GM15510 (cell line): ENCODE data around the gene KIFC3.

ENCODE experiments used
- POLR2A ChIP-seq: IDR thresholded peaks from 3 replicates; pipeline ENCODE4 v1.6.1; 2011; ENCODE audit warnings: borderline replicate concordance; ENCODE audit not compliant: insufficient read length; ENCODE audit errors: extremely low read depth

Gene KIFC3

GRCh38 chr16:57786632-57787518 is 15.4 kb downstream of the KIFC3 start:
- TF ChIP-seq POLR2A = no peak

DNA sequence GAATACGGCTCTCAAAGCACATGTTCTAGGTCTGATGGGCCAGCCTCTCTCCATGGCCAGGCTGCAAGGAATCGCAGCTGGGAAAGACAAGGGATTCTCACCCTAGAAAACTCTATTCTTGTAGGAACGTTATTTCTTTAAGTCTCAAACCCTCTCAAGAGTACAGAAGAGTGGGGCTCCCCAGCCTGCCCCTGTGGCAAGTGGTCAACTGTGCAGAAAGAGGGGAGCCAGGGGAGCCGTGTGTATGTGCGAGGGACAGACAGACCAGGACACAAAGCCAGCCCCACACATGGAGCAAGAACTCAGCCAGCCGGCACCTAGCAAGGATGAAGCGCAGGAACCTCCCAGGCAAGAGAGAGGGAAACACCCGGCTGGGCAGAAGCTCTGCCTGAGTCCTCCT is 16.4 kb downstream of the KIFC3 start:
- no peak for TF ChIP-seq POLR2A

GRCh38 chr16:57785385-57785784 is 16.9 kb downstream of the KIFC3 start:
- no peak for TF ChIP-seq POLR2A

- no peak for TF ChIP-seq POLR2A
Measured at GRCh38 chr16:57784334-57784733, 18.0 kb downstream of the KIFC3 start.

- no peak for TF ChIP-seq POLR2A
Measured at GRCh38 chr16:57783883-57784282, 18.4 kb downstream of the KIFC3 start.

GRCh38 chr16:57783116-57783515 is 19.2 kb downstream of the KIFC3 start:
- TF ChIP-seq POLR2A = no peak

DNA sequence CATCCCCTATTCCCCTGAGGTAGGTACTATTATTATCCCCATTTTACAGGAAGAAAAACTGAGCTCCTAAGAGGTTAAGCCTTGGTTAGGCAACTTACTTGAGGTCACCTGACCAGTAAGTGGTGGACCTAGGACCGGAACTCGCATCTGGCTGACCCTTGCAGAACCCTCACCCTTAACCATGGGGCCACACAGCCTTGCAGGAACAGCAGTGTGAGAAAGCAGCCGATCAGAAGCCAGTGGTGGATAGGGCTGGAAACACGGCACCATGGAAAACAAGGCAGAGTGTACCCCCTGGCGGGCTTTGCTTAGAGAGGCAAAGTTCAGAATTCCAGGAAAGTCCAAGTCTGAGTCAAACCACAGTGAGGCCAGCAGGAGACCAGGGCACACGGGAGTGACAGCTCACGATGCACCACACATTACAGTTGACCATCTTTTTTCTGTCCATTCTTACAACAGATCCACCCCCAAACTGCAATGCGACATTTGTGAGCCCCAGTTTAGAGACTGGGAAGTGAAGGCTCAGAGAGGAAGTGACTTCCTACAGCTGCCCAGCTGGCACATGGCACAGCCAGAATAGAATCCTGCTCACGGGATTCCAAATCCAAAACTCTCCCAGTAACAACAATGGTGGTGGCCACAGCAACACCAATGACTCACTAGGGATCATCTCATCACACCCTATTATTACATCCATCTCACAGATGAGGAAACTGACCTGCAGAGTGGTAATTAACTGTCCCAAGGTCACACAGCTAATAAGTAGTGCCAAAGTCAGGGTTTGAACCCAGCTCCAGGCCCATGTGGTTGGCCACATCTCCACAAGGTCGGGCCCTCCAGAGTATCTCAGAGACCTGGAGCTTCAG is 20.3 kb downstream of the KIFC3 start:
- no peak for TF ChIP-seq POLR2A

DNA sequence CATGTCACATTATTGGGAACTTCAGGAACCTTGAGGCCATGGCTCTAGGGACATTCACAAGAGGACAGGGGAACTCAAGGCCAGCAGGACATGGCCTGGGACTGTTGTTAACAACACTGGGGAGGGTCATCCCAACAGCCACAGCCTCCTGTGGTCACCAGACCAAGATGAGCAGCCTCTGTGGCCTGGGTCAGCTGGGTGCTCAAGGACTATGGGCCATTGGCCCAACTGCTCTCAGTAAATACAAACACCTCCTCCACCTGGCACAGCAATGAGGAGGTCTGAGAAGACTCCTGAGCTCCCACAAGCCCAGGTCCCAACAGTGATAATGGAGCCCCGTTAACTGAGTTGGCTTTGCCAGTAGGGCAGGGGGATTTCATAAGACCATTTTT is 20.9 kb downstream of the KIFC3 start:
- TF ChIP-seq POLR2A = no peak

DNA sequence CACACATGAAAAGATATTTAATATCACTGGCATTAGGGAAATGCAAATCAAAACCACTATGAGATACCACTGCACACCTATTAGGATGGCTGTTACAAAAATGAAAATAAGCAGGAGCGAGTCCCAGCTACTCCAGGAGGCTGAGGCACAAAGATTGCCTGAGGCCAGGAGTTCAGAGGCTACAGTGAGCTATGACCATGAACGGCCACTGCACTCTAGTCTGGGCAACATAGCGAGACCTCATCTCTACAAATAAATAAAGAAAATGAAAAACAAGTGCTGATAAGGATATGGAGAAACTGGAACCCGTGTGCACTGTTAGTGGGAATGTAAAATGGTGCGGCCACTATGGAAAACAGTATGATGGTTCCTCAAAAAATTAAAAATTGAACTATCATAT is 23.6 kb downstream of the KIFC3 start:
- TF ChIP-seq POLR2A = no peak

DNA sequence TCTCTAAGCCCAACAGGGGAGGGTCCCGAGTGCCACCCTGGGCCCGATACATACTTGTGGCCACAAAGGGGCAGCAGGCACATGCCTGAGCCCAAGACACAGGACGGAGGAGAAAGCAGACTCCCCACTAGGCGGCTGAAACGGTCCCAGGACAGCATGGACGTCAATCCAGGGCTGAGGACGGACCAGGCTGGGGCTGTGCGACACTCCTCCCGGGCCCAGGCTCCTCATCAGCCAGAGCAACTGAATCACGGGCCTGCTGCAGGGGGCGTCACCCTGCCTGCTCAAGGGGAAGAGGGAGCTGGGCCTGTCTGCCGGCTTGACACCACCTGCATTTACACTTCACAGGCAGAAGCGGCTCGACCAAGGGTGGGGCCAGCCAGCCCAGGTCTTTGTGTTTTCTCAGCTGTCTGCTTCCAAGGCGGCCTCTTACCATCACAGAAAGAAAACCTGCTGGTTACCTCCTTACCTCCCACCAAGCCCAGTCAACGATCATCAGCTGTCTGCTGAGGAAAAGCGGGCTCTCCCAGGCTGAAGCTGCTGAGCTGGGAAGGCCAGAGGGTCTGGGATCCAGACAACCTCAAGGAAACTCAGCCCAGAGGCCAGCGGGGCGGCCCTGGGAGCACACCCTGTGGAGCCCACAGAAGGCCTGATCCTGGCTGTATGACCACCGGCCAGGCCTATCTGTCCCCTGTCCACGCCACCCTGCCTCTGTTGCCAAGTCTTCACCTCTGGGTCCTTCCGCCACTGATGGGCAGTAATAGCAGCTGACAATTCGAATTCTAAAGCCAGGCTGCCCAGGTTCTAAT is 26.4 kb downstream of the KIFC3 start:
- TF ChIP-seq POLR2A = no peak

DNA sequence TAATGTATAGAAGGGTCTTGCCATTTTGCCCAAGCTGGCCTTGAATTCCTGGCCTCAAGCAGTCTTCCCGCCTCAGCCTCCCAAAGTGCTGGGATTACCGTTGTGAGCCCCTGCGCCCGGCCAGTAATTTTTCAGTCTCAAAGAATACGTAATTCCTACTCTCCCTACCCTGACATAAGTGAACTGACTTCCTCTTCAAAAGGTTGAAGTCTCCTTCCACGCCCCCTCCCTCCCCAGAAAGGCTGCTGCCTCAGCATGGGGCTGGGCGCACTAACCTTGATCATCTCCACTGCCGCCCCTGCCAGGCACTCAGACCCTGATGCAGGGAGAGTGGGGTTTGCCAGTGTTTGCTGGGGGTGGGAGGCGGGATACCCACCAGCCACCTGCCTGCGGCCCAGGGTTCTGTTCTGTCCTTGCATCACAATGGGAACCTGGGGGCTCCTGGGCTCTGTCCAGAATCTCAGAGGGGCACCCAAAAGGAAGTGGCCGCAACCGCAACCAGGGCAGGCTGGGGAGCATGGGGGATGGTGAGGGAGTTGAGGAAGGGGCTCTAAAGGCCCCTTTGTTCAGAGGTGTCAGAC is 27.5 kb downstream of the KIFC3 start:
- TF ChIP-seq POLR2A = no peak

DNA sequence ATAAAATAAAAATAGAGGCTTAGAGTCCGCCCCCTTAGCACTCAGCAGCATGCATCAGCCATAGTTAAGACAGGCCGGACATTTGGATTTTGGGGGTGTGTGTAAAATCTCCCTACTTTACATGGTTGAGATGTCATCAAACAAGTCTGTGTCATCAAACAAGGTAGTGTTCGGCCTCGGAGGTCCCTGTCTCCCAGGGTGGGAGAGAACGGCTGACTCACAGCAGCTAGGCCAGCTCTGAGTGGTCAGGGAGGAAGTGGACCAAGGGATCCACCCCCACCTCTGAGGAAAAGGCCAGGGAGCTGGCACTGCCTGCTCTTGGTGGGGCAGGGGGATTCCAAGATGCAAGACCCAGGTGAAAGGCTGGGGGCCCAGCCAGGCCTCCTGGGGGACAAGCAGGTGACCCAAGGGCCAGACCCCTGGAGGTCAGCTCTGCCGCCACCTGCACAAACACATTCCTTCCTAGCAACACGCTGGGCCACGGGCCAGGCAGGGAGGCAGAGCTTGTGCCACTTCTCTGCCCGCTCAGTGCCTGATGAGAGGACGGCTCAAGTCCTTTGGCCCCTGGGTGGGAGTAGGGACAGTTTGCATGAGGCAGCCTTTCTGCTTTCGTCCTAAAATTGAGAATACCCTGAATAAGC is 28.5 kb downstream of the KIFC3 start:
- no peak for TF ChIP-seq POLR2A

GRCh38 chr16:57773019-57773418 is 29.3 kb downstream of the KIFC3 start:
- TF ChIP-seq POLR2A = no peak

GRCh38 chr16:57771141-57771785 is 31.0 kb downstream of the KIFC3 start:
- TF ChIP-seq POLR2A = no peak

- no peak for TF ChIP-seq POLR2A
Measured at GRCh38 chr16:57770361-57770760, 31.9 kb downstream of the KIFC3 start.
